ENCODE data around the gene ID1. TPM values are rescaled to one million over a fixed set of nuclear protein-coding genes. Genes with fewer than 3 reads are reported as not detected.

Gene ID1
- total RNA-seq, 1 experiment from 2014 or later, result 35.7 TPM

- CTCF ChIA-PET, result interaction anchor here (0.5 to 31.0 kb wide), 23 partner anchors 10 to 595 kb away, joined by 3 to 1902 read pairs (median 9); partner anchors contain the start of genes BCL2L1 and ID1
- Mint-ChIP-seq H3K27me3 (ENCODE audit: insufficient read depth, unreplicated experiment) (no peaks in the 10 kb centered on the region), H3K27ac (ENCODE audit: low read depth, unreplicated experiment) (peak overlapping the region; percentile 85), H3K36me3 (ENCODE audit: insufficient read depth, unreplicated experiment) (peaks cover 70% of the 10 kb centered on the region), H3K9me3 (ENCODE audit: unreplicated experiment) (no peaks in the 10 kb centered on the region), H3K4me3 (ENCODE audit: unreplicated experiment) (peak overlapping the region; percentile 45), H3K4me1 (ENCODE audit: insufficient read depth, unreplicated experiment) (peaks cover 30% of the 10 kb centered on the region)
- peak; percentile 94 for DNase-seq (ENCODE audit: unreplicated experiment)
- POLR2A ChIA-PET, result interaction anchor here (0.5 to 30.6 kb wide), 24 partner anchors 9 to 1030 kb away, joined by 3 to 1321 read pairs (median 6); partner anchors contain the start of genes BCL2L1, ID1 and TPX2
- no TSS peak for BruUV-seq (replicated peaks)
- TF ChIP-seq CTCF (IDR thresholded peaks at IDR 0.05; ENCODE audit: unreplicated experiment), result no peak
- intact Hi-C loops (cut with micrococcal nuclease), result loop anchor here (1.0 to 2.0 kb wide), 2 partner anchors 46 to 51 kb away; partner anchors contain the start of gene HM13
Observed at GRCh38 chr20:31560746-31561598, 44.1 kb upstream of the ID1 start.

- Mint-ChIP-seq H3K9me3 (ENCODE audit: unreplicated experiment) (no peaks in the 10 kb centered on the region), H3K4me1 (ENCODE audit: insufficient read depth, unreplicated experiment) (peaks cover 36% of the 10 kb centered on the region), H3K27ac (ENCODE audit: low read depth, unreplicated experiment) (no peak overlapping the region), H3K27me3 (ENCODE audit: insufficient read depth, unreplicated experiment) (no peaks in the 10 kb centered on the region), H3K4me3 (ENCODE audit: unreplicated experiment) (no peak overlapping the region), H3K36me3 (ENCODE audit: insufficient read depth, unreplicated experiment) (peaks cover 72% of the 10 kb centered on the region)
- TF ChIP-seq CTCF (IDR thresholded peaks at IDR 0.05; ENCODE audit: unreplicated experiment), result no peak
- intact Hi-C loops (cut with micrococcal nuclease), result no loop called here
- POLR2A ChIA-PET, result interaction anchor here (0.5 to 30.6 kb wide), 13 partner anchors 9 to 166 kb away, joined by 3 to 1321 read pairs (median 4); partner anchors contain the start of genes BCL2L1 and ID1
- CTCF ChIA-PET, result interaction anchor here (0.5 to 31.0 kb wide), 34 partner anchors 9 to 475 kb away, joined by 3 to 1902 read pairs (median 4); partner anchors contain the start of genes BCL2L1 and ID1
- BruUV-seq (replicated peaks), result no TSS peak
- DNase-seq (ENCODE audit: unreplicated experiment), result no peak
Observed at GRCh38 chr20:31562241-31562640, 42.8 kb upstream of the ID1 start.

- no peaks in the 10 kb centered on the region for H3K27me3 Mint-ChIP-seq (ENCODE audit: insufficient read depth, unreplicated experiment)
- ChIA-PET POLR2A (interaction anchor here (0.7 to 30.6 kb wide), 5 partner anchors 9 to 45 kb away, joined by 4 to 1321 read pairs (median 15); partner anchors contain the start of gene ID1), CTCF (interaction anchor here (0.6 to 31.0 kb wide), 4 partner anchors 20 to 1221 kb away, joined by 3 to 1902 read pairs (median 140); partner anchors contain the start of gene ID1)
- peaks cover 54% of the 10 kb centered on the region for H3K4me1 Mint-ChIP-seq (ENCODE audit: insufficient read depth, unreplicated experiment)
- H3K9me3 Mint-ChIP-seq (ENCODE audit: unreplicated experiment), result no peaks in the 10 kb centered on the region
- H3K36me3 Mint-ChIP-seq (ENCODE audit: insufficient read depth, unreplicated experiment), result peaks cover 82% of the 10 kb centered on the region
- H3K27ac Mint-ChIP-seq (ENCODE audit: low read depth, unreplicated experiment), result no peak overlapping the region
- H3K4me3 Mint-ChIP-seq (ENCODE audit: unreplicated experiment), result no peak overlapping the region
- no peak for TF ChIP-seq CTCF (IDR thresholded peaks at IDR 0.05; ENCODE audit: unreplicated experiment)
- BruUV-seq (replicated peaks), result no TSS peak
- no peak for DNase-seq (ENCODE audit: unreplicated experiment)
- intact Hi-C loops (cut with micrococcal nuclease), result no loop called here
Observed at GRCh38 chr20:31564284-31564683, 40.8 kb upstream of the ID1 start.
